Brain microvascular endothelial cell (primary cell): Measurements from ENCODE around the gene ZNF408.
"Not testable (repeated sequence)": the region's sequence is repeated elsewhere in the genome, so short reads cannot be mapped to it uniquely, and the experiment has no call there.

Experiments
- DNase-seq: peaks from one replicate; pipeline ENCODE4 v3.0.0-alpha.2; 2020
- H3K27ac ChIP-seq: fragments of 250-450 bp; sonication (Bioruptor Pico); 2 replicates; pipeline ENCODE4 v1.5.1; 2020; ENCODE audit warnings: mild to moderate bottlenecking, moderate library complexity
- H3K27me3 ChIP-seq: fragments of 250-450 bp; sonication (Bioruptor Pico); replicated peaks from 2 replicates; pipeline ENCODE4 v1.5.1; 2020; ENCODE audit warnings: mild to moderate bottlenecking
- H3K36me3 ChIP-seq: fragments of 250-450 bp; sonication (Bioruptor Pico); replicated peaks from 2 replicates; pipeline ENCODE4 v1.5.1; 2020; ENCODE audit warnings: mild to moderate bottlenecking
- H3K4me3 ChIP-seq: 2 replicates; pipeline ENCODE4 v1.5.1; 2011; ENCODE audit warnings: low read depth, mild to moderate bottlenecking, control low read depth, low read length, moderate library complexity
- in situ Hi-C: cut with HindIII; loops from 2 replicates; pipeline ENCODE4 v1.10.0; 2017; ENCODE audit warnings: low sequenced_read_pairs, low pct_ligation_motif_present
- TF ChIP-seq, protein P1 (sequence below): IDR thresholded peaks from 2 replicates; pipeline ENCODE4 v1.5.1; 2011; ENCODE audit warnings: low read depth, mild to moderate bottlenecking, moderate library complexity, low read length, control low read depth, inconsistent platforms; ENCODE audit errors: missing control alignments

The ZNF408 gene

GRCh38 chr11:46667043-46667481, 33.8 kb upstream of the ZNF408 start:
- Histone ChIP-seq H3K36me3 (peaks cover 58% of the 10 kb centered on the region), H3K4me3 (no peak overlapping the region), H3K27me3 (no peaks in the 10 kb centered on the region), H3K27ac (no peak overlapping the region)
- no peak for DNase-seq
- TF ChIP-seq, protein P1, sequence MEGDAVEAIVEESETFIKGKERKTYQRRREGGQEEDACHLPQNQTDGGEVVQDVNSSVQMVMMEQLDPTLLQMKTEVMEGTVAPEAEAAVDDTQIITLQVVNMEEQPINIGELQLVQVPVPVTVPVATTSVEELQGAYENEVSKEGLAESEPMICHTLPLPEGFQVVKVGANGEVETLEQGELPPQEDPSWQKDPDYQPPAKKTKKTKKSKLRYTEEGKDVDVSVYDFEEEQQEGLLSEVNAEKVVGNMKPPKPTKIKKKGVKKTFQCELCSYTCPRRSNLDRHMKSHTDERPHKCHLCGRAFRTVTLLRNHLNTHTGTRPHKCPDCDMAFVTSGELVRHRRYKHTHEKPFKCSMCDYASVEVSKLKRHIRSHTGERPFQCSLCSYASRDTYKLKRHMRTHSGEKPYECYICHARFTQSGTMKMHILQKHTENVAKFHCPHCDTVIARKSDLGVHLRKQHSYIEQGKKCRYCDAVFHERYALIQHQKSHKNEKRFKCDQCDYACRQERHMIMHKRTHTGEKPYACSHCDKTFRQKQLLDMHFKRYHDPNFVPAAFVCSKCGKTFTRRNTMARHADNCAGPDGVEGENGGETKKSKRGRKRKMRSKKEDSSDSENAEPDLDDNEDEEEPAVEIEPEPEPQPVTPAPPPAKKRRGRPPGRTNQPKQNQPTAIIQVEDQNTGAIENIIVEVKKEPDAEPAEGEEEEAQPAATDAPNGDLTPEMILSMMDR: no peak
- in situ Hi-C loops: no loop called here

DNA sequence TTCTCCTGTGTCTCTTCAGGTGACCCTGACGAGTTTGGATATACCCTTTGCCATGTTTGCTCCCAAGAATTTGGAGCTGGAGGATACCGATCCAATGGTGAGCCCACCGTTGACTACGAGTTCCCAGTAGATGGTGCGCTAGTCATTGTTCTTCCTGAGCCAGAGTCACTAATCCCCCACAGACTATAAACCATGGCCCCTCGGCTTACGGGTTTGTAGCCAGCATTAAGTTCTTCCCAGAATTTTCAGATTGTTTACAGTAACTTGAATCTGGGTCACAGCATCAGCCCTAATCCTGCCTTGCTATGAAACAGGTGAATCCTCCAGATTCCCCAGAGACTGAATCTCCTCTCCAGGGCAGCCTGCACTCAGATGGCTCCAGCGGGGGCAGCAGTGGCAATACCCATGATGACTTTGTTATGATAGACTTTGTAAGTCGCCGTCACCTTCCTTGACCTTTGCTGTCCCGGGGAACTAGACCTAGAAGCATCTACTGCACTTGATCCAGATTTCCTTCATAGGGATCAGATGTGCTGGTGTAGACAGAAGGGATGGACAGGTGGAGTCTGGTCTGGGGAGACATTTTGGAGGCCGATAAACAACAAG, 32.2 kb upstream of the ZNF408 start:
- in situ Hi-C loops: no loop called here
- Histone ChIP-seq H3K27me3 (no peaks in the 10 kb centered on the region), H3K4me3 (no peak overlapping the region), H3K27ac (no peak overlapping the region), H3K36me3 (peaks cover 66% of the 10 kb centered on the region)
- no peak for DNase-seq
- TF ChIP-seq, protein P1: no peak

- H3K27ac ChIP-seq: no peak overlapping the region
- TF ChIP-seq, protein P1: peak; percentile 51
- in situ Hi-C loops: no loop called here
- no peak for DNase-seq
- peaks cover 70% of the 10 kb centered on the region for H3K36me3 ChIP-seq
- H3K4me3 ChIP-seq: no peak overlapping the region
- no peaks in the 10 kb centered on the region for H3K27me3 ChIP-seq
Observed at GRCh38 chr11:46669711-46670139, 31.1 kb upstream of the ZNF408 start.

DNA sequence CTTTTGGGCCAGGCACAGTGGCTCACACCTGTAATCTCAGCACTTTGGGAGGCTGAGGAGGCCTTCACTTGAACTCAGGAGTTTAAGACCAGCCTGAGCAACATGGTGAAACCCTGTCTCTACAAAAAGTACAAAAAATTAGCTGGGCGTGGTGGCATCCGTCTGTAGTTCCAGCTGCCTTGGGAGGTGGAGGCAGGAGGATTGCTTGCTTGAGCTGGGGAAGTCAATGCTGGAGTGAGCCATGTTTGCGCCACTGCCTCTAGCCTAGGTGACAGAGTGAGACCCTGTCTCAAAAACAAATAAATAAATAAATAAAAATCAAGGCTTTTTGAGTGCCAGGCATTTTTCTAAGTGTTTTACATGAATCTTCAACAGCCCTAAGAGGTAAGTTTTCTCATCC, 30.3 kb upstream of the ZNF408 start:
- H3K36me3 ChIP-seq: peaks cover 65% of the 10 kb centered on the region
- H3K27ac ChIP-seq, in situ Hi-C loops, H3K4me3 ChIP-seq, DNase-seq, H3K27me3 ChIP-seq: not testable (repeated sequence)

GRCh38 chr11:46671958-46672315, 28.9 kb upstream of the ZNF408 start:
- TF ChIP-seq, protein P1: no peak
- Histone ChIP-seq H3K27me3 (no peaks in the 10 kb centered on the region), H3K36me3 (peaks cover 60% of the 10 kb centered on the region), H3K27ac (no peak overlapping the region), H3K4me3 (no peak overlapping the region)
- in situ Hi-C loops: no loop called here
- DNase-seq: no peak

- Histone ChIP-seq H3K27me3 (no peaks in the 10 kb centered on the region), H3K27ac (no peak overlapping the region), H3K4me3 (no peak overlapping the region), H3K36me3 (peaks cover 59% of the 10 kb centered on the region)
- TF ChIP-seq, protein P1: no peak
- in situ Hi-C loops: no loop called here
- DNase-seq: no peak
Observed at GRCh38 chr11:46672381-46672839, 28.4 kb upstream of the ZNF408 start.
